ENCODE data around the gene TPSG1.

DNA sequence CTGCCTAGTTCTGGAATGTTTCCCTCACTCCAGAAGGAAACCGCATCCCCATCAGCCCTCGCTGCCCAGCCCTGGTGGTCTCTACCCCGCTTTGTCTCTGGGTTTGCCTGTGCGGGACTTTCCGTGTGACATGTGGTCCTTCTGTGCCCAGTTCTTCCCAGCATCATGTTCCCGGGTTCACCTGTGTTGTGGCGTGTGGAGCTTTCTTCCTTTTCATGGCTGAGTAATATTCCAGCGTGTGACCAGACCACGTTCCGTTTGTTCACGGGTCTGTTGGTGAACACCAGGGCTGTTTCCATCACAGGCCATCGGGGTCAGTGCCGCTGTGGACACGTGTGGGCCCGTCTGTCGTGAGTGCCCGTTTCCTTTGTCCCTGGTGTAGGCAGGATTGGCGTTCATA, 40.1 kb downstream of the TPSG1 start:
- TF ChIP-seq EZH2 (IDR thresholded peaks at IDR 0.05; ENCODE audit: borderline replicate concordance, low read depth, low read length, severe bottlenecking), result no peak
- TF ChIP-seq, protein P1, sequence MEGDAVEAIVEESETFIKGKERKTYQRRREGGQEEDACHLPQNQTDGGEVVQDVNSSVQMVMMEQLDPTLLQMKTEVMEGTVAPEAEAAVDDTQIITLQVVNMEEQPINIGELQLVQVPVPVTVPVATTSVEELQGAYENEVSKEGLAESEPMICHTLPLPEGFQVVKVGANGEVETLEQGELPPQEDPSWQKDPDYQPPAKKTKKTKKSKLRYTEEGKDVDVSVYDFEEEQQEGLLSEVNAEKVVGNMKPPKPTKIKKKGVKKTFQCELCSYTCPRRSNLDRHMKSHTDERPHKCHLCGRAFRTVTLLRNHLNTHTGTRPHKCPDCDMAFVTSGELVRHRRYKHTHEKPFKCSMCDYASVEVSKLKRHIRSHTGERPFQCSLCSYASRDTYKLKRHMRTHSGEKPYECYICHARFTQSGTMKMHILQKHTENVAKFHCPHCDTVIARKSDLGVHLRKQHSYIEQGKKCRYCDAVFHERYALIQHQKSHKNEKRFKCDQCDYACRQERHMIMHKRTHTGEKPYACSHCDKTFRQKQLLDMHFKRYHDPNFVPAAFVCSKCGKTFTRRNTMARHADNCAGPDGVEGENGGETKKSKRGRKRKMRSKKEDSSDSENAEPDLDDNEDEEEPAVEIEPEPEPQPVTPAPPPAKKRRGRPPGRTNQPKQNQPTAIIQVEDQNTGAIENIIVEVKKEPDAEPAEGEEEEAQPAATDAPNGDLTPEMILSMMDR (IDR thresholded peaks at IDR 0.05; ENCODE audit: borderline replicate concordance, extremely low read depth, low read length, poor library complexity, severe bottlenecking), result no peak
